Heart left ventricle (tissue), 13 donors: Measurements from ENCODE around the gene SERPINB10.

Experiments used
- CTCF ChIP-seq, 12 donors: fragments of 200-600 bp; sonication (generic) in 4 of 12; IDR thresholded peaks; one replicate each; pipeline versions ENCODE4 v1.5.0 to v1.8.0; 2018 to 2022; ENCODE audit warnings: antibody characterized with exemption in 12 of 12, mild to moderate bottlenecking in 5 of 12
- POLR2A ChIP-seq, 2 donors: fragments of 450-650 bp; IDR thresholded peaks; one replicate each; pipeline ENCODE4 v1.6.1; 2017; ENCODE audit warnings: antibody characterized with exemption in 2 of 2, mild to moderate bottlenecking in 2 of 2, moderate library complexity in 2 of 2
- donor health status: ischemic (EF 13 %, LVEDD 7.1; RV severe dilation, severe dysfunction).
- donor health status: DM: no; HTN: yes; CAD: no.
- donor health status: DM: no; HTN: no; CAD: no.
- donor health status: ischemic (EF 25% LVEDD 6.9; RV normal size, moderate dysfunction).
- donor health status: ischemic (EF 25% LVEDD 5.7; RV mildly dilated, moderate dysfunction).
- donor health status: ischemic (EF 35%, LVEDD 5.7; RV mildly dilated, moderate dysfunction).
- donor health status: nonischemic (EF 11% LVEDD 7.7; RV severe dilation, severe dysfunction).
- donor health status: DM: yes; HTN: yes; CAD: no.
- donor health status: PGD.
- donor health status: ischemic (EF 29% LVEDD 5.4; RV normal size, mild dysfunction).
- donor health status: nonischemic (EF 23%, LVEDD 6.1; RV moderate dilation, normal function).

- TF ChIP-seq CTCF (IDR thresholded peaks at IDR 0.05) (no peak), POLR2A (IDR thresholded peaks at IDR 0.05) (no peak)
These were observed 43.5 kb downstream of the SERPINB10 start for GRCh38 chr18:63951302-63951705.
